Thymus (tissue), 14 donors: ENCODE data around the gene MC3R. TPM values are rescaled to one million over a fixed set of nuclear protein-coding genes. Genes with fewer than 3 reads are reported as not detected.

Experiments used
- DNase-seq, 9 donors: peaks; one replicate each; pipeline ENCODE4 v3.0.0-alpha.2; 2013; ENCODE audit warnings: low spot score in 9 of 9, low read depth in 6 of 9, missing footprints in 1 of 9
- H3K27ac ChIP-seq, 2 donors: one replicate each; pipeline ENCODE4 v1.5.1; 2013; ENCODE audit warnings: control low read depth in 1 of 2, low read depth in 1 of 2, low read length in 1 of 2, mild to moderate bottlenecking in 1 of 2, moderate library complexity in 1 of 2
- H3K27me3 ChIP-seq, 2 donors: one replicate each; pipeline ENCODE4 v1.5.1; 2013; ENCODE audit warnings: low read length in 1 of 2; ENCODE audit not compliant: control insufficient read depth in 2 of 2, insufficient read depth in 1 of 2
- H3K36me3 ChIP-seq, 2 donors: one replicate each; pipeline ENCODE4 v1.5.1; 2013; ENCODE audit warnings: low read length in 1 of 2, mild to moderate bottlenecking in 1 of 2, moderate library complexity in 1 of 2; ENCODE audit not compliant: control insufficient read depth in 2 of 2, insufficient read depth in 2 of 2
- H3K4me1 ChIP-seq, 2 donors: one replicate each; pipeline ENCODE4 v1.5.1; 2013; ENCODE audit warnings: low read length in 2 of 2; ENCODE audit not compliant: control insufficient read depth in 2 of 2, insufficient read depth in 2 of 2
- H3K4me3 ChIP-seq, 2 donors: one replicate each; pipeline ENCODE4 v1.5.1; 2013; ENCODE audit warnings: low read length in 2 of 2, control low read depth in 1 of 2, mild to moderate bottlenecking in 1 of 2
- H3K9me3 ChIP-seq, 2 donors: one replicate each; pipeline ENCODE4 v1.5.1; 2013; ENCODE audit warnings: low read length in 1 of 2, mild to moderate bottlenecking in 1 of 2; ENCODE audit not compliant: control insufficient read depth in 2 of 2, insufficient read depth in 1 of 2
- WGBS: extraction: QIAGEN DNeasy Blood & Tissue Kit; methylation state at CpG from one replicate; pipeline ENCODE4 v1.1.7; 2013; 5-methylcytosine and 5-hydroxymethylcytosine counted together
- long read RNA-seq, 10 donors: transcript quantifications; one replicate each; lab custom pipeline, GENCODE V29; 2026
- polyA plus RNA-seq: library from polyadenylated mRNA; stranded (reverse); fragments of 200-250 nt; gene quantifications from one replicate; pipeline ENCODE4 v1.2.3, GENCODE V29; 2013
- total RNA-seq: library from RNA; stranded (reverse); fragments of 120-200 nt; gene quantifications from one replicate; pipeline ENCODE4 v1.2.4, GENCODE V29; 2013
- donor health status: healthy.

MC3R gene
- total RNA-seq (not detected), polyA plus RNA-seq (0.02 TPM)
- long read RNA-seq, donor 1, result 0 reads
- long read RNA-seq, donor 2, result 0 reads
- long read RNA-seq, donor 3, result 0 reads
- long read RNA-seq, donor 4, result 0 reads
- long read RNA-seq, donor 5, result 0 reads
- long read RNA-seq, donor 6, result 0 reads
- long read RNA-seq, donor 7, result 0 reads
- long read RNA-seq, donor 8, result 0 reads
- long read RNA-seq, donor 9, result 0 reads
- long read RNA-seq, donor 10, result 0 reads

DNA sequence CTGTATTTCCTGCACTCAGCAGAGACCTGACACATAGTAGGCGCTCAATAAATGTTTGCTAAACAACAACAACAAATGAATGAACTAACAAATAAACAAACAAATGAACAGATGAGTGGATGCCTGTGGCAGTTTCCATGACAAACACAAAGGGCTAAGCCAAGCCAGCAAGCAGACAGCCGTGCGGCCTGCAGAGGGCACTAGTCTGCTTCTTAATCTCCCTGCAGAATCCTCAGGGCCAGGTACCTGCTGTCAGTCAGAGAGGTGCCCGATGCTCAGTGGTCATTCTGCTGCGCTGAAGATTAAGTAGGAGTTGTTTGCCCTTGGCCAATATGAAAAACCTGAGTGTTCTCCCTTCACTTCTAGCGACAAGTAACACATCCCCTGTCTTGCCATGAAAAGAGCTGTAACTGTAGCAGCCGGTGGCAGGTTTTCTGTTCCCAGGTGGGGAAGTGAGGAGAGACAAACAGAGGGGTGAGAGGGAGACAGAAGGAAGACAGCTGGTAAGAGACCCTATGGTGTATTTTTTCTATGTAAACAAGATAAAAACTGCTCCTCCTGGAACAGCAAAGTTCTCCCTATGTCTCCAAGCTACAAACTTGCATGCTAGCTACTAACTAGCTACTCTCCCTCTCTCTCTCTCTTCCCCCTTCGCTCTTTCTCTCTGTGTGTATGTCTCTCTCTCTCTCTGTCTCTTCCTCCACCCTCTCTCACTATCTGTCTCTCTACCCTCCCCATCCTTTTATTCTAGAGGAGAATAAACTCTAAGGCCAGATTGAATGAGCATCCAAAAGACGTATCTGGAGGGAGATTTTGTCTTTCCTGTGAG, at the start of gene MC3R:
MC3R (plus strand) TSS at position 779 of the 829 bp plus-strand sequence. CDS start 112 bp downstream, outside the sequence.
- no peaks in the 10 kb centered on the region for H3K27me3 ChIP-seq
- no peak within 1 kb of the TSS for H3K4me3 ChIP-seq
- H3K27ac ChIP-seq, result no peak within 1 kb of the TSS
- H3K9me3 ChIP-seq, result no peaks in the 10 kb centered on the region
- WGBS, result 24% methylated on average over 9 of the region's 9 CpGs
- no peaks in the 10 kb centered on the region for H3K4me1 ChIP-seq
- peak in 3 of 9 donors; percentile 2 to 33 (median 23) for DNase-seq
- H3K36me3 ChIP-seq, result no peaks in the 10 kb centered on the region

DNA sequence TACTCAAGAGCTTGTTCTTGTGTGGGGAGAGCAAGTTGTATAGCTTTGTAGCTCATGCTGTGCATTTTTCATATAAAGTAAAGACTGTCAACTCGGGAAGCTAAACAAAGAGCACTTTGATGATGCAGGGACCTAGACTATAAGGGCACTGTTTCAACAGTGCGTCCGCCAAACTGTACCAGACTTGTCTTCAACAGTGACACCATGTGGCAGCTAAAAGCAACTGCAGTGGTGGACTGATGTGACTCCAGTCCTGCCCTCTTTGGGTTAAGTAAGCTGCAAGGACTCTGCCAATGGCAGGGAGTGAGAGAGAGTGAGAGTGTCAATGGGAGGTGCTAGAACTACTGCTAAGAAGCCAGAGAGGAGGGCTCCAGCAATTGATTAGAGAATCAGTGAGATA, 48.1 kb upstream of the MC3R start:
- H3K9me3 ChIP-seq, result no peaks in the 10 kb centered on the region
- 88% methylated on average over 3 of the region's 3 CpGs for WGBS
- H3K4me1 ChIP-seq, result no peaks in the 10 kb centered on the region
- H3K27ac ChIP-seq, result no peak overlapping the region
- no peaks in the 10 kb centered on the region for H3K27me3 ChIP-seq
- no peak overlapping the region for H3K4me3 ChIP-seq
- no peaks in the 10 kb centered on the region for H3K36me3 ChIP-seq
- DNase-seq, result no peak

GRCh38 chr20:56202493-56203077, 45.9 kb upstream of the MC3R start:
- H3K4me3 ChIP-seq, result no peak overlapping the region
- no peaks in the 10 kb centered on the region for H3K36me3 ChIP-seq
- WGBS, result 64% methylated on average over 6 of the region's 6 CpGs
- no peak overlapping the region for H3K27ac ChIP-seq
- no peak for DNase-seq
- no peaks in the 10 kb centered on the region for H3K27me3 ChIP-seq
- no peaks in the 10 kb centered on the region for H3K9me3 ChIP-seq
- no peaks in the 10 kb centered on the region for H3K4me1 ChIP-seq

- Histone ChIP-seq H3K27me3 (no peaks in the 10 kb centered on the region), H3K27ac (no peak overlapping the region), H3K9me3 (no peaks in the 10 kb centered on the region), H3K4me3 (no peak overlapping the region), H3K4me1 (no peaks in the 10 kb centered on the region), H3K36me3 (no peaks in the 10 kb centered on the region)
- DNase-seq, result no peak
- WGBS, result 79% methylated on average over 3 of the region's 3 CpGs
Measured at GRCh38 chr20:56204206-56204605, 44.3 kb upstream of the MC3R start.

GRCh38 chr20:56205346-56205745, 43.2 kb upstream of the MC3R start:
- Histone ChIP-seq H3K27ac (no peak overlapping the region), H3K36me3 (no peaks in the 10 kb centered on the region), H3K27me3 (no peaks in the 10 kb centered on the region), H3K4me3 (no peak overlapping the region), H3K9me3 (no peaks in the 10 kb centered on the region), H3K4me1 (no peaks in the 10 kb centered on the region)
- 92% methylated on average over 3 of the region's 3 CpGs for WGBS
- DNase-seq, result peak in 1 of 9 donors; percentile 2

DNA sequence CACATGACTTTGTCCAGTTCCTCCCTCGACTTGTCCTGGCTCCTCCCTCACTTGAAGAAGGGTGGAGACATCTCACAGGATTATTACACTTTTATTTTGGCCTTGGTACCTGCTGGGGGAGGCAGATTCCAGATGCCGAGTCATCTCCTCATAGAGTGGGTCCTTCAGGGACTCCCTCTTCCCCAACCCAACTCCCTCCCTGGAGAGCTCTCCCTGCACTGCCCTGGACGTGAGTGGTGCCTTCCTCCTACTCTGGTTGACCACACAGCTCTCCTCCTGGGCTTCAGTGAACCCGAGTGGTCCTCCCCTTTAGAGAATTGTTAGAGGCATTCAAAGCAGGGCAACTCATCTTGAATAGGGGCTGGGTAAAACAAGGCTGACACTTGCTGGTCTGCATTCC, 40.9 kb upstream of the MC3R start:
- Histone ChIP-seq H3K27me3 (no peaks in the 10 kb centered on the region), H3K4me1 (no peaks in the 10 kb centered on the region), H3K27ac (no peak overlapping the region), H3K36me3 (no peaks in the 10 kb centered on the region), H3K4me3 (no peak overlapping the region), H3K9me3 (no peaks in the 10 kb centered on the region)
- DNase-seq, result no peak
- 75% methylated on average over 4 of the region's 4 CpGs for WGBS

DNA sequence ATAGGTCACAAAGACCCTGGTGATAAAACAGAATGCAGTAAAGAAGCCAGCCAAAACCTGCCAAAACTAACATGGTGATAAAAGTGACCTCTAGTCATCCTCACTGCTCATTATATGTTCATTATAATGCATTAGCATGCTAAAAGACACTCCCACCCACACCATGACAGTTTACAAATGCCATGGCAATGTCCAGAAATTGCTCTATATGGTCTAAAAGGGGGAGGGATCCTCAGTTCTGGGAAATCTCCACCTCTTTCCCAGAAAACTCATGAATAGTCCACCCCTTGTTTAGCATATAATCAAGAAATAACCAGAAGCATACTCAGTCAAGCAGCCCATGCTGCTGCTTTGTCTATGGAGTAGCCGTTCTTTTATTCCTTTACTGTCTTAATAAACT, 40.4 kb upstream of the MC3R start:
- no peaks in the 10 kb centered on the region for H3K36me3 ChIP-seq
- 98% methylated on average over 1 of the region's 1 CpG for WGBS
- H3K4me3 ChIP-seq, result no peak overlapping the region
- H3K9me3 ChIP-seq, result no peaks in the 10 kb centered on the region
- no peaks in the 10 kb centered on the region for H3K27me3 ChIP-seq
- DNase-seq, result no peak
- H3K4me1 ChIP-seq, result no peaks in the 10 kb centered on the region
- H3K27ac ChIP-seq, result no peak overlapping the region

- H3K27ac ChIP-seq, result no peak overlapping the region
- no peaks in the 10 kb centered on the region for H3K9me3 ChIP-seq
- H3K4me3 ChIP-seq, result no peak overlapping the region
- DNase-seq, result no peak
- H3K36me3 ChIP-seq, result no peaks in the 10 kb centered on the region
- H3K27me3 ChIP-seq, result no peaks in the 10 kb centered on the region
- 90% methylated on average over 5 of the region's 5 CpGs for WGBS
- H3K4me1 ChIP-seq, result no peaks in the 10 kb centered on the region
Measured at GRCh38 chr20:56211051-56211450, 37.5 kb upstream of the MC3R start.

DNA sequence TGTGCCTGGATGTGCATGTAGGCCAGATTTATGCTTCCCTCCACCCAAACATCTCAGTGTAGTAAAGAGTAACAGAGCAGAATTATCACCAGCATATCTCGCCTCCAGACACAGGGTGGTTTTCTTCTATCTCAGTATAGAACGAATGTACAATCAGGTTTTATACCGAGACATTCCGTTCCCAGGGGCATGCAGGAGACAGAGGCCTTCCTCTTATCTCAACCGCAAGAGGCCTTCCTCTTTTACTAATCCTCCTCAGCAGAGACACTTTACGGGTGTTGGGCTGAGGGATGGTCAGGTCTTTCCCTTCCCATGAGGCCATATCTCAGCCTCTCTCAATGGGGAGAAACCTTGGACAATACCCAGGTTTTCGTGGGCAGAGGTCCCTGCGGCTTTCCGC, 36.4 kb upstream of the MC3R start:
- 45% methylated on average over 9 of the region's 9 CpGs for WGBS
- no peaks in the 10 kb centered on the region for H3K9me3 ChIP-seq
- H3K4me1 ChIP-seq, result no peaks in the 10 kb centered on the region
- H3K27me3 ChIP-seq, result no peaks in the 10 kb centered on the region
- no peaks in the 10 kb centered on the region for H3K36me3 ChIP-seq
- H3K27ac ChIP-seq, result no peak overlapping the region
- no peak overlapping the region for H3K4me3 ChIP-seq
- no peak for DNase-seq
